Measurements from ENCODE around the gene PRKCH. TPM values are rescaled to one million over a fixed set of nuclear protein-coding genes. Genes with fewer than 3 reads are reported as not detected.

PRKCH gene
- polyA plus RNA-seq, 1 donor from 2014 or later, result 2.0 TPM

DNA sequence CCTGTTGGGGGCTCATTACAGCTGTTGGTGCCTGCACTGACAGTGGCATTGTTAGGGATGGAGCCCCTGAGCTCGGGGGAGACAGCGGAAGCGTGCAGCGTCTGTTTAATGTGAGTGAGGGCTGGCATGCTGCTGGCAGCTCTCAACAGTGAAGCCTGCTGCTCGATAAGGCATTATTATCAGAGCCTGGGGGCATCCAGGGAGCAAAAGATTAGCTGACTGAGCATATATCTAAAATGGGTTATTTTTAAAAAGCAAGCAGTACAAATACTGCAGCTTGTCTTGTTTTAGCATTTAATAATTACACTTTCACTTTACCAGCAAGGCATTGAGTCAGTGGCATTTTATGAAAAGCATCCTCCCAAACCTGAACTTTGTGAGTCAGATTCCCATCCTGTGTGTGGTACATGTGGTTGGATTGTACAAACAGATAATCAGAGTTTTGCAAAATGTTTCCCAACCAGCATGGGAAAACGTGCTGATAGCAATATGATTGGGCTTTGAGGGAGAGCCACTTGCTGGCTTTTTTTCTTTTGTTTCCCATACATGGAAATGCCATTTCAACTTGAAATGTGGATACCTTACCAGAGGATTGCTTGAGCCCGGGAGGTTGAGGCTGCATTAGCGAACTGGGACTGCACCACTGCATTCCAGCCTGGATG is 150.8 kb downstream of the PRKCH start:
- peak overlapping the region; percentile 26 for H3K27ac ChIP-seq (ENCODE audit: low read length)
- peak overlapping the region; percentile 39 for H3K4me3 ChIP-seq (ENCODE audit: low read length)
- H3K27me3 ChIP-seq (ENCODE audit: insufficient read depth, low read depth, low read length), result no peaks in the 10 kb centered on the region
- no peaks in the 10 kb centered on the region for H4K20me1 ChIP-seq (ENCODE audit: insufficient read depth)
- no peaks in the 10 kb centered on the region for H3K9me3 ChIP-seq (ENCODE audit: low read length)
- H3K4me2 ChIP-seq (ENCODE audit: low read length), result no peak overlapping the region
- H3K79me2 ChIP-seq (replicated peaks; ENCODE audit: insufficient read depth, low read length), result no peaks in the 10 kb centered on the region
- TF ChIP-seq SMC3 (conservative IDR thresholded peaks at IDR 0.05; ENCODE audit: poor library complexity) (no peak), POLR2AphosphoS5 (IDR thresholded peaks at IDR 0.05) (peak; percentile 42), EP300 (conservative IDR thresholded peaks at IDR 0.05; ENCODE audit: poor library complexity, severe bottlenecking) (peak; percentile 57), EZH2 (IDR thresholded peaks at IDR 0.05; ENCODE audit: borderline replicate concordance, insufficient read depth, low read length, poor library complexity, severe bottlenecking) (no peak)
- TF ChIP-seq, protein P1, sequence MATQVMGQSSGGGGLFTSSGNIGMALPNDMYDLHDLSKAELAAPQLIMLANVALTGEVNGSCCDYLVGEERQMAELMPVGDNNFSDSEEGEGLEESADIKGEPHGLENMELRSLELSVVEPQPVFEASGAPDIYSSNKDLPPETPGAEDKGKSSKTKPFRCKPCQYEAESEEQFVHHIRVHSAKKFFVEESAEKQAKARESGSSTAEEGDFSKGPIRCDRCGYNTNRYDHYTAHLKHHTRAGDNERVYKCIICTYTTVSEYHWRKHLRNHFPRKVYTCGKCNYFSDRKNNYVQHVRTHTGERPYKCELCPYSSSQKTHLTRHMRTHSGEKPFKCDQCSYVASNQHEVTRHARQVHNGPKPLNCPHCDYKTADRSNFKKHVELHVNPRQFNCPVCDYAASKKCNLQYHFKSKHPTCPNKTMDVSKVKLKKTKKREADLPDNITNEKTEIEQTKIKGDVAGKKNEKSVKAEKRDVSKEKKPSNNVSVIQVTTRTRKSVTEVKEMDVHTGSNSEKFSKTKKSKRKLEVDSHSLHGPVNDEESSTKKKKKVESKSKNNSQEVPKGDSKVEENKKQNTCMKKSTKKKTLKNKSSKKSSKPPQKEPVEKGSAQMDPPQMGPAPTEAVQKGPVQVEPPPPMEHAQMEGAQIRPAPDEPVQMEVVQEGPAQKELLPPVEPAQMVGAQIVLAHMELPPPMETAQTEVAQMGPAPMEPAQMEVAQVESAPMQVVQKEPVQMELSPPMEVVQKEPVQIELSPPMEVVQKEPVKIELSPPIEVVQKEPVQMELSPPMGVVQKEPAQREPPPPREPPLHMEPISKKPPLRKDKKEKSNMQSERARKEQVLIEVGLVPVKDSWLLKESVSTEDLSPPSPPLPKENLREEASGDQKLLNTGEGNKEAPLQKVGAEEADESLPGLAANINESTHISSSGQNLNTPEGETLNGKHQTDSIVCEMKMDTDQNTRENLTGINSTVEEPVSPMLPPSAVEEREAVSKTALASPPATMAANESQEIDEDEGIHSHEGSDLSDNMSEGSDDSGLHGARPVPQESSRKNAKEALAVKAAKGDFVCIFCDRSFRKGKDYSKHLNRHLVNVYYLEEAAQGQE (IDR thresholded peaks at IDR 0.05; ENCODE audit: borderline replicate concordance), result peak; percentile 18
- no peaks in the 10 kb centered on the region for H3K36me3 ChIP-seq (ENCODE audit: insufficient read depth, low read length)
- no peaks in the 10 kb centered on the region for H3F3A ChIP-seq (ENCODE audit: insufficient read depth, low read length, poor library complexity, severe bottlenecking)
- no peaks in the 10 kb centered on the region for H3K9me2 ChIP-seq (ENCODE audit: insufficient read depth, low read length)
- H3K9ac ChIP-seq (ENCODE audit: low read length), result peak overlapping the region; percentile 20
- H2AFZ ChIP-seq (ENCODE audit: low read depth, low read length), result no peak overlapping the region

DNA sequence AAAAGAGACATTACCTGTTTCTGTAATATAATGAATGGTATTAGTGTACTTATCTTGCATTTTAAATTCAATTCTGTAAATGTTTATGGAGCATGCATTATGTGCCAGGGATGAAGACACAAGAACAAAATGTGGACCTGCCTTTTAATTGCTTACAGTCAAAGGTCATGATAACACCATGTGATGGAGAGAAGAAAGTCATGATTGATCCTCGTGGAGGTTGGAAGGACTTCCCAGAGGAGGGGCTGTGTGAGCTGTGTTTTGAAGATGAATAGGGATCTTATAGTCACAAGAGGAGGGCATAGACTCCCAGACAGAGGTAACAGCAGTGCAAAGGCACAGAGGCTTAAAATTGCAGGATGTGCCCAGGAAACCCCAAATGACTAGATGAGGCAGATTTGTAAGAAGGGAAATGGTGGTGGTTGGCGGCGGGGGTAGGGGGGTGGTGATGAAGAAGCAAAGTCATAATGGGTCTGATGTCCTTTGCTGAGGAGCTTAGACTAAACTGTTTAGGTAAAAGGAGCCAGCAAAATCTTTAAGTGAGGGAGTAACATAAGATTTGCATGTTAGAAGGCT is 151.5 kb downstream of the PRKCH start:
- Histone ChIP-seq H3K79me2 (replicated peaks; ENCODE audit: insufficient read depth, low read length) (no peaks in the 10 kb centered on the region), H3K9me3 (ENCODE audit: low read length) (no peaks in the 10 kb centered on the region), H3K4me3 (ENCODE audit: low read length) (no peak overlapping the region), H3K9me2 (ENCODE audit: insufficient read depth, low read length) (no peaks in the 10 kb centered on the region), H4K20me1 (ENCODE audit: insufficient read depth) (no peaks in the 10 kb centered on the region), H3K27me3 (ENCODE audit: insufficient read depth, low read depth, low read length) (no peaks in the 10 kb centered on the region), H3K4me2 (ENCODE audit: low read length) (no peak overlapping the region), H3K27ac (ENCODE audit: low read length) (no peak overlapping the region), H3K9ac (ENCODE audit: low read length) (no peak overlapping the region), H3F3A (ENCODE audit: insufficient read depth, low read length, poor library complexity, severe bottlenecking) (no peaks in the 10 kb centered on the region), H3K36me3 (ENCODE audit: insufficient read depth, low read length) (no peaks in the 10 kb centered on the region), H2AFZ (ENCODE audit: low read depth, low read length) (no peak overlapping the region)
- TF ChIP-seq EZH2 (IDR thresholded peaks at IDR 0.05; ENCODE audit: borderline replicate concordance, insufficient read depth, low read length, poor library complexity, severe bottlenecking) (no peak), MXI1 (conservative IDR thresholded peaks at IDR 0.05; ENCODE audit: poor library complexity, severe bottlenecking) (no peak), POLR2AphosphoS5 (IDR thresholded peaks at IDR 0.05) (no peak), EP300 (conservative IDR thresholded peaks at IDR 0.05; ENCODE audit: poor library complexity, severe bottlenecking) (no peak), TAF1 (IDR thresholded peaks at IDR 0.05; ENCODE audit: low read depth) (no peak), SMC3 (conservative IDR thresholded peaks at IDR 0.05; ENCODE audit: poor library complexity) (no peak), RAD21 (conservative IDR thresholded peaks at IDR 0.05) (no peak)
- TF ChIP-seq, protein P1 (IDR thresholded peaks at IDR 0.05; ENCODE audit: borderline replicate concordance), result no peak
- TF ChIP-seq, protein P2, sequence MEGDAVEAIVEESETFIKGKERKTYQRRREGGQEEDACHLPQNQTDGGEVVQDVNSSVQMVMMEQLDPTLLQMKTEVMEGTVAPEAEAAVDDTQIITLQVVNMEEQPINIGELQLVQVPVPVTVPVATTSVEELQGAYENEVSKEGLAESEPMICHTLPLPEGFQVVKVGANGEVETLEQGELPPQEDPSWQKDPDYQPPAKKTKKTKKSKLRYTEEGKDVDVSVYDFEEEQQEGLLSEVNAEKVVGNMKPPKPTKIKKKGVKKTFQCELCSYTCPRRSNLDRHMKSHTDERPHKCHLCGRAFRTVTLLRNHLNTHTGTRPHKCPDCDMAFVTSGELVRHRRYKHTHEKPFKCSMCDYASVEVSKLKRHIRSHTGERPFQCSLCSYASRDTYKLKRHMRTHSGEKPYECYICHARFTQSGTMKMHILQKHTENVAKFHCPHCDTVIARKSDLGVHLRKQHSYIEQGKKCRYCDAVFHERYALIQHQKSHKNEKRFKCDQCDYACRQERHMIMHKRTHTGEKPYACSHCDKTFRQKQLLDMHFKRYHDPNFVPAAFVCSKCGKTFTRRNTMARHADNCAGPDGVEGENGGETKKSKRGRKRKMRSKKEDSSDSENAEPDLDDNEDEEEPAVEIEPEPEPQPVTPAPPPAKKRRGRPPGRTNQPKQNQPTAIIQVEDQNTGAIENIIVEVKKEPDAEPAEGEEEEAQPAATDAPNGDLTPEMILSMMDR (IDR thresholded peaks at IDR 0.05; ENCODE audit: poor library complexity, severe bottlenecking), result no peak
